Measurements from ENCODE around the gene ENC1. TPM values are rescaled to one million over a fixed set of nuclear protein-coding genes. Genes with fewer than 3 reads are reported as not detected.
A peak's percentile ranks its signal among the peaks of the same experiment; 100 is the strongest.

Gene ENC1
- total and polyA plus RNA-seq, 10 of the 15 experiments (the other 5 are each of a cell fraction or from before 2014, with no cell fraction given): 8.2 to 55.5 (median 32.1) TPM

DNA sequence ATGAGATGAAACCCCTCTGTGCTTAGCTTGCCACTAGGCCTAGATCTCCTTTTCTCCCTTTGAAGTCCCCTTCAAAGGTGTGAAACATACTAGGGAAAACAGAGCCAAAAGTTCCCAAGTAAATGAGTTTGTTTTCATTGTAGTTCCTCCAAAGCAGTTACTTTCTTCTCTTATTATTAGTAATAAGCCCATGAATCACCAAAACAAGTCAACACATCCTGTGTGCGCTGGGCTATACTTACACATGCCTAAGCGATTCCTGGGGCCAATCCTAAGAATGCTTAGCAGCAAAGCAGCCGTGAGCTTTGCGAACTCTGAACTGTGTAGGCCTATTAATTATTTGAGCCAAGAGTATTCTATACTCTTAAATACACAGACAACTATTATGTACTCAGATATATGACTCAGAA, 7.6 kb downstream of the ENC1 start (continued):
- TF ChIP-seq SIX5 (IDR thresholded peaks at IDR 0.05; ENCODE audit: low read depth, low read length, severe bottlenecking): no peak
- TF ChIP-seq NR2F1 (conservative IDR thresholded peaks at IDR 0.05): no peak
- no peak for TF ChIP-seq TCF3 (IDR thresholded peaks at IDR 0.05; ENCODE audit: borderline replicate concordance, insufficient read depth, low read depth, low read length)
- no peak for TF ChIP-seq WRNIP1 (IDR thresholded peaks at IDR 0.05; ENCODE audit: borderline replicate concordance, low read depth, low read length)
- TF ChIP-seq ZNF274 (IDR thresholded peaks at IDR 0.05; ENCODE audit: insufficient read depth, insufficient read length): no peak
- no peak for TF ChIP-seq SPI1 (IDR thresholded peaks at IDR 0.05; ENCODE audit: borderline replicate concordance, insufficient read depth, low read depth, low read length)
- no peak for TF ChIP-seq SUPT20H (IDR thresholded peaks at IDR 0.05; ENCODE audit: borderline replicate concordance, control insufficient read depth, low read depth, low read length)
- TF ChIP-seq ATF2 (IDR thresholded peaks at IDR 0.05; ENCODE audit: low read length): peak; percentile 80
- TF ChIP-seq ZNF622 (IDR thresholded peaks at IDR 0.05): no peak
- TF ChIP-seq ETV6 (conservative IDR thresholded peaks at IDR 0.05 in 1 of 2, IDR thresholded peaks at IDR 0.05 in 1 of 2; ENCODE audit: borderline replicate concordance in 1 of 2, low read depth in 1 of 2): peak in 1 of 2 experiments; percentile 17; a peak in 1 of 4 replicates
- no peak for TF ChIP-seq RELA (IDR thresholded peaks at IDR 0.05; ENCODE audit: borderline replicate concordance, partially characterized antibody)
- no peak for TF ChIP-seq TBL1XR1 (IDR thresholded peaks at IDR 0.05; ENCODE audit: low read depth, low read length)
- no peak for TF ChIP-seq USF2 (IDR thresholded peaks at IDR 0.05; ENCODE audit: borderline replicate concordance, low read depth, low read length)
- 0 out of 2 replicates have a peak, but pooled peaks have one; percentile 36 for TF ChIP-seq BACH1 (IDR thresholded peaks at IDR 0.05; ENCODE audit: borderline replicate concordance)
- TF ChIP-seq EZH2 (IDR thresholded peaks at IDR 0.05; ENCODE audit: borderline replicate concordance, control insufficient read depth, low read depth, low read length): no peak
- TF ChIP-seq ZBED1 (IDR thresholded peaks at IDR 0.05; ENCODE audit: borderline replicate concordance): no peak; the same call in 1 of the 2 replicates
- no peak for TF ChIP-seq HDGF (IDR thresholded peaks at IDR 0.05)
- no peak for TF ChIP-seq TARDBP (IDR thresholded peaks at IDR 0.05; ENCODE audit: borderline replicate concordance)
- 0 out of 2 replicates have a peak, but pooled peaks have one; percentile 17 for TF ChIP-seq IRF4 (IDR thresholded peaks at IDR 0.05; ENCODE audit: low read depth, low read length)
- TF ChIP-seq ZNF384 (IDR thresholded peaks at IDR 0.05; ENCODE audit: borderline replicate concordance, low read depth, low read length): no peak
- no peak for TF ChIP-seq STAT1 (conservative IDR thresholded peaks at IDR 0.05)
- no peak for TF ChIP-seq NRF1 (conservative IDR thresholded peaks at IDR 0.05; ENCODE audit: low read depth, low read length)
- no peak for TF ChIP-seq NFYB (IDR thresholded peaks at IDR 0.05; ENCODE audit: insufficient read depth, low read depth, low read length)
- TF ChIP-seq RUNX3 (IDR thresholded peaks at IDR 0.05; ENCODE audit: low read length): no peak; the same call in none of the 2 replicates
- TF ChIP-seq MTA2 (IDR thresholded peaks at IDR 0.05; ENCODE audit: low read depth): peak; percentile 78; the same call in 1 of the 2 replicates
- no peak for TF ChIP-seq FOS (IDR thresholded peaks at IDR 0.05; ENCODE audit: borderline replicate concordance, extremely low read depth, insufficient read length)
- TF ChIP-seq ZNF207 (IDR thresholded peaks at IDR 0.05; ENCODE audit: borderline replicate concordance): no peak
- no peak for TF ChIP-seq ZBTB11 (CRISPR knock-in tag; IDR thresholded peaks at IDR 0.05)

Measured in GM12878 (cell line).